HepG2 (cell line): ENCODE data around the gene CD2. TPM values are rescaled to one million over a fixed set of nuclear protein-coding genes. Genes with fewer than 3 reads are reported as not detected.

Source experiments
- ATAC-seq: fragments of 200-7000 bp; cut with Tn5 transposase; 3 replicates; pipeline ENCODE4 v1.9.1; 2020; ENCODE audit warnings: mild to moderate bottlenecking, moderate library complexity
- BruUV-seq: library from RNA; stranded (reverse); fragments of 400-500 nt; replicated peaks from 2 replicates; lab custom pipeline; 2021; lab: Mats Ljungman, UMichigan
- CTCF ChIA-PET: fragments of 300-600 bp; formaldehyde crosslinking; extraction: SDS; loops from one replicate; lab custom pipeline; 2021; ENCODE audit warnings: low total read pairs, inconsistent platforms, low intra/inter-chr PET ratio; lab: Yijun Ruan, JAX
- POLR2A ChIA-PET: fragments of 350-600 bp; sonication (Branson Sonifier 250); formaldehyde crosslinking; loops from one replicate; lab custom pipeline; 2020; ENCODE audit warnings: antibody characterized with exemption, inconsistent platforms; lab: Yijun Ruan, JAX
- DNase-seq: peaks from one replicate; pipeline ENCODE4 v3.0.0-alpha.2; 2015; ENCODE audit warnings: low spot score
- FAIRE-seq: peaks from 3 replicates; lab custom pipeline; 2011; peaks lifted over from hg19 to GRCh38; lab: Jason Lieb, UNC
- H2AFZ ChIP-seq: one replicate; pipeline ENCODE4 v1.6.1; 2011; ENCODE audit warnings: low read length, inconsistent platforms
- H3K27ac ChIP-seq: fragments of 300-600 bp; 3 replicates; pipeline ENCODE4 v1.8.0; 2011; ENCODE audit warnings: mixed run types, mild to moderate bottlenecking, mixed read lengths, low read length, inconsistent platforms; ENCODE audit not compliant: insufficient read depth; ENCODE audit errors: extremely low read length
- H3K27me3 ChIP-seq, 2 experiments: fragments of 200-600 bp in 1 of 2; 2 replicates in 1 of 2; 3 replicates in 1 of 2; pipeline versions ENCODE4 v1.6.0 to v1.8.0; 2011; ENCODE audit warnings: low read length in 2 of 2, mild to moderate bottlenecking in 2 of 2, moderate library complexity in 2 of 2, inconsistent platforms in 1 of 2; ENCODE audit not compliant: insufficient read depth in 2 of 2, control insufficient read depth in 1 of 2
- H3K36me3 ChIP-seq, 2 experiments: fragments of 200-600 bp in 1 of 2; replicated peaks in 1 of 2; 2 replicates in 1 of 2; 3 replicates in 1 of 2; pipeline versions ENCODE4 v1.5.1 to v1.8.0; 2011; ENCODE audit warnings: low read length in 2 of 2, inconsistent platforms in 1 of 2; ENCODE audit not compliant: insufficient read depth in 2 of 2, control insufficient read depth in 1 of 2
- H3K4me1 ChIP-seq: 2 replicates; pipeline ENCODE4 v1.5.1; 2012; ENCODE audit warnings: low read length, inconsistent platforms; ENCODE audit not compliant: insufficient read depth
- H3K4me2 ChIP-seq: 2 replicates; pipeline ENCODE4 v1.6.0; 2011; ENCODE audit warnings: low read depth, low read length, inconsistent platforms
- H3K4me3 ChIP-seq, 3 experiments: fragments of 200-600 bp in 1 of 3; sonication (generic), shearing (Covaris generic) in 1 of 3; replicated peaks in 1 of 3; 2 replicates each; pipeline ENCODE4 v1.5.1; 2011 to 2016; ENCODE audit warnings: low read length in 3 of 3, inconsistent platforms in 2 of 3, low read depth in 2 of 3, mild to moderate bottlenecking in 2 of 3, control low read depth in 1 of 3, mixed read lengths in 1 of 3; ENCODE audit not compliant: insufficient read depth in 1 of 3
- H3K79me2 ChIP-seq: one replicate; pipeline ENCODE4 v1.6.1; 2011; ENCODE audit warnings: low read length, inconsistent platforms; ENCODE audit not compliant: insufficient read depth
- H3K9ac ChIP-seq: 2 replicates; pipeline ENCODE4 v1.6.0; 2011; ENCODE audit warnings: mild to moderate bottlenecking, low read depth, low read length, inconsistent platforms; ENCODE audit not compliant: insufficient read depth
- H3K9me3 ChIP-seq: 2 replicates; pipeline ENCODE4 v1.5.1; 2012; ENCODE audit warnings: mild to moderate bottlenecking, low read length
- H4K20me1 ChIP-seq: 2 replicates; pipeline ENCODE4 v1.6.0; 2011; ENCODE audit warnings: inconsistent platforms, mild to moderate bottlenecking, low read length, moderate library complexity; ENCODE audit not compliant: insufficient read depth
- CCDC6 ChIP-seq: sonication (generic); formaldehyde crosslinking; IDR thresholded peaks from 2 replicates; pipeline ENCODE4 v1.8.1; 2022; ENCODE audit warnings: mild to moderate bottlenecking, missing genetic modification reagents, moderate library complexity
- CHD4 ChIP-seq: fragments of 200-600 bp; sonication (generic); IDR thresholded peaks from 2 replicates; pipeline ENCODE4 v1.7.0; 2017; ENCODE audit warnings: mild to moderate bottlenecking, low read length, borderline replicate concordance
- DRAP1 ChIP-seq: IDR thresholded peaks from 2 replicates; pipeline ENCODE4 v1.6.1; 2016; ENCODE audit warnings: missing genetic modification reagents, missing compliant biosample characterization
- ETV6 ChIP-seq: sonication (generic); formaldehyde crosslinking; conservative IDR thresholded peaks from 2 replicates; pipeline ENCODE4 v1.4.0; 2020; ENCODE audit warnings: missing genetic modification reagents
- NCOA5 ChIP-seq: sonication (generic); formaldehyde crosslinking; IDR thresholded peaks from 2 replicates; pipeline ENCODE4 v1.4.0; 2020; ENCODE audit warnings: missing genetic modification reagents
- ZBTB37 ChIP-seq: sonication (generic); formaldehyde crosslinking; IDR thresholded peaks from 2 replicates; pipeline ENCODE4 v1.4.0; 2020; ENCODE audit warnings: mild to moderate bottlenecking, missing genetic modification reagents
- ZNF577 ChIP-seq: sonication (generic); formaldehyde crosslinking; IDR thresholded peaks from 2 replicates; pipeline ENCODE4 v1.4.0; 2020; ENCODE audit warnings: mild to moderate bottlenecking, low read depth, missing genetic modification reagents, borderline replicate concordance
- ZNF674 ChIP-seq: sonication (generic); formaldehyde crosslinking; IDR thresholded peaks from 2 replicates; pipeline ENCODE4 v1.5.0; 2020; ENCODE audit warnings: low read depth, mild to moderate bottlenecking, missing genetic modification reagents
- WGBS: methylation state at CpG from one replicate; pipeline ENCODE4 v1.1.6; 2017; ENCODE audit warnings: low lambda C conversion rate; 5-methylcytosine and 5-hydroxymethylcytosine counted together
- in situ Hi-C: cut with HindIII; loops from 2 replicates; pipeline ENCODE4 v1.10.0; 2017; ENCODE audit warnings: low pct_unique_long_range_greater_than_20kb; ENCODE audit not compliant: extremely low pct_ligation_motif_present
- intact Hi-C: fragments of 100-400 bp; cut with micrococcal nuclease; formaldehyde crosslinking; loops from one replicate; pipeline ENCODE4 v1.10.0; 2022; ENCODE audit not compliant: unreplicated experiment
- polyA plus RNA-seq, 8 experiments: library from polyadenylated mRNA; depleted of rRNA in 3 of 8; stranded (reverse) in 7 of 8; unstranded in 1 of 8; fragments of >200 nt; fragmentation: Illumina TruSeq in 4 of 8; extraction: Trizol in 4 of 8; gene quantifications; 2 replicates each; pipeline versions ENCODE4 v1.2.1 to v1.2.3, GENCODE V29; 2011 to 2016; ENCODE audit warnings: low read depth in 4 of 8, missing spikeins in 1 of 8, mixed read lengths in 1 of 8; ENCODE audit not compliant: insufficient read depth in 1 of 8
- total RNA-seq, 5 experiments: library from RNA; depleted of rRNA; stranded (reverse); fragments of >200 nt; fragmentation: Illumina TruSeq; extraction: Trizol; gene quantifications; 2 replicates each; pipeline ENCODE4 v1.2.3, GENCODE V29; 2016; ENCODE audit warnings: low read depth in 1 of 5
- TF ChIP-seq, protein P1 (sequence below): sonication (generic); formaldehyde crosslinking; IDR thresholded peaks from 2 replicates; pipeline ENCODE4 v1.9.0; 2022; ENCODE audit warnings: low read depth, missing genetic modification reagents
- TF ChIP-seq, protein P2 (sequence below): IDR thresholded peaks from 2 replicates; pipeline ENCODE4 v1.6.1; 2016; ENCODE audit warnings: mild to moderate bottlenecking
- TF ChIP-seq, protein P3 (sequence below): sonication (generic); formaldehyde crosslinking; IDR thresholded peaks from 2 replicates; pipeline ENCODE4 v1.8.0; 2022; ENCODE audit warnings: mild to moderate bottlenecking, missing genetic modification reagents, moderate library complexity
- TF ChIP-seq, protein P4 (sequence below): sonication (generic); formaldehyde crosslinking; conservative IDR thresholded peaks from 2 replicates; pipeline ENCODE4 v1.8.0; 2022; ENCODE audit warnings: low read depth, missing genetic modification reagents

CD2 gene
- total and polyA plus RNA-seq, 2 of the 13 experiments (the other 11 are each of a cell fraction or from before 2014, with no cell fraction given), result not detected

DNA sequence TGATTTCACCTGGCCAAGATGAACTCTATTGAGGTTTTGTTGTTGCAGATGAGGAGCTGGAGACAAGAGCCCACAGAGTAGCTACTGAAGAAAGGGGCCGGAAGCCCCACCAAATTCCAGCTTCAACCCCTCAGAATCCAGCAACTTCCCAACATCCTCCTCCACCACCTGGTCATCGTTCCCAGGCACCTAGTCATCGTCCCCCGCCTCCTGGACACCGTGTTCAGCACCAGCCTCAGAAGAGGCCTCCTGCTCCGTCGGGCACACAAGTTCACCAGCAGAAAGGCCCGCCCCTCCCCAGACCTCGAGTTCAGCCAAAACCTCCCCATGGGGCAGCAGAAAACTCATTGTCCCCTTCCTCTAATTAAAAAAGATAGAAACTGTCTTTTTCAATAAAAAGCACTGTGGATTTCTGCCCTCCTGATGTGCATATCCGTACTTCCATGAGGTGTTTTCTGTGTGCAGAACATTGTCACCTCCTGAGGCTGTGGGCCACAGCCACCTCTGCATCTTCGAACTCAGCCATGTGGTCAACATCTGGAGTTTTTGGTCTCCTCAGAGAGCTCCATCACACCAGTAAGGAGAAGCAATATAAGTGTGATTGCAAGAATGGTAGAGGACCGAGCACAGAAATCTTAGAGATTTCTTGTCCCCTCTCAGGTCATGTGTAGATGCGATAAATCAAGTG is 14.3 kb downstream of the CD2 start:
- Histone ChIP-seq H3K4me3 (no peak overlapping the region), H3K4me1 (peaks cover 5% of the 10 kb centered on the region), H3K36me3 (no peaks in the 10 kb centered on the region), H3K4me2 (no peak overlapping the region), H3K27me3 (peaks cover 0 to 4% of the 10 kb centered on the region in 2 experiments; a peak in 2 of 5 replicates), H4K20me1 (no peaks in the 10 kb centered on the region), H3K79me2 (no peaks in the 10 kb centered on the region), H3K9me3 (no peaks in the 10 kb centered on the region), H3K9ac (no peak overlapping the region), H2AFZ (no peak overlapping the region), H3K27ac (no peak overlapping the region)
- no TSS peak for BruUV-seq
- TF ChIP-seq DRAP1 (CRISPR knock-in tag), result no peak
- TF ChIP-seq, protein P1, sequence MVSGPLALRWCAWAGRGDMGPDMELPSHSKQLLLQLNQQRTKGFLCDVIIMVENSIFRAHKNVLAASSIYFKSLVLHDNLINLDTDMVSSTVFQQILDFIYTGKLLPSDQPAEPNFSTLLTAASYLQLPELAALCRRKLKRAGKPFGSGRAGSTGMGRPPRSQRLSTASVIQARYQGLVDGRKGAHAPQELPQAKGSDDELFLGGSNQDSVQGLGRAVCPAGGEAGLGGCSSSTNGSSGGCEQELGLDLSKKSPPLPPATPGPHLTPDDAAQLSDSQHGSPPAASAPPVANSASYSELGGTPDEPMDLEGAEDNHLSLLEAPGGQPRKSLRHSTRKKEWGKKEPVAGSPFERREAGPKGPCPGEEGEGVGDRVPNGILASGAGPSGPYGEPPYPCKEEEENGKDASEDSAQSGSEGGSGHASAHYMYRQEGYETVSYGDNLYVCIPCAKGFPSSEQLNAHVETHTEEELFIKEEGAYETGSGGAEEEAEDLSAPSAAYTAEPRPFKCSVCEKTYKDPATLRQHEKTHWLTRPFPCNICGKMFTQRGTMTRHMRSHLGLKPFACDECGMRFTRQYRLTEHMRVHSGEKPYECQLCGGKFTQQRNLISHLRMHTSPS (CRISPR knock-in tag), result no peak
- TF ChIP-seq, protein P2, sequence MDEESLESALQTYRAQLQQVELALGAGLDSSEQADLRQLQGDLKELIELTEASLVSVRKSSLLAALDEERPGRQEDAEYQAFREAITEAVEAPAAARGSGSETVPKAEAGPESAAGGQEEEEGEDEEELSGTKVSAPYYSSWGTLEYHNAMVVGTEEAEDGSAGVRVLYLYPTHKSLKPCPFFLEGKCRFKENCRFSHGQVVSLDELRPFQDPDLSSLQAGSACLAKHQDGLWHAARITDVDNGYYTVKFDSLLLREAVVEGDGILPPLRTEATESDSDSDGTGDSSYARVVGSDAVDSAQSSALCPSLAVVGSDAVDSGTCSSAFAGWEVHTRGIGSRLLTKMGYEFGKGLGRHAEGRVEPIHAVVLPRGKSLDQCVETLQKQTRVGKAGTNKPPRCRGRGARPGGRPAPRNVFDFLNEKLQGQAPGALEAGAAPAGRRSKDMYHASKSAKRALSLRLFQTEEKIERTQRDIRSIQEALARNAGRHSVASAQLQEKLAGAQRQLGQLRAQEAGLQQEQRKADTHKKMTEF, result no peak
- no peak for TF ChIP-seq ETV6 (CRISPR knock-in tag)
- TF ChIP-seq NCOA5, result no peak
- TF ChIP-seq CHD4, result no peak
- TF ChIP-seq ZNF674 (CRISPR knock-in tag), result no peak
- TF ChIP-seq, protein P3, sequence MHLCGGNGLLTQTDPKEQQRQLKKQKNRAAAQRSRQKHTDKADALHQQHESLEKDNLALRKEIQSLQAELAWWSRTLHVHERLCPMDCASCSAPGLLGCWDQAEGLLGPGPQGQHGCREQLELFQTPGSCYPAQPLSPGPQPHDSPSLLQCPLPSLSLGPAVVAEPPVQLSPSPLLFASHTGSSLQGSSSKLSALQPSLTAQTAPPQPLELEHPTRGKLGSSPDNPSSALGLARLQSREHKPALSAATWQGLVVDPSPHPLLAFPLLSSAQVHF (CRISPR knock-in tag), result no peak
- no peak for TF ChIP-seq ZBTB37 (CRISPR knock-in tag)
- TF ChIP-seq CCDC6, result no peak
- no peak for TF ChIP-seq ZNF577 (CRISPR knock-in tag)
- TF ChIP-seq, protein P4, sequence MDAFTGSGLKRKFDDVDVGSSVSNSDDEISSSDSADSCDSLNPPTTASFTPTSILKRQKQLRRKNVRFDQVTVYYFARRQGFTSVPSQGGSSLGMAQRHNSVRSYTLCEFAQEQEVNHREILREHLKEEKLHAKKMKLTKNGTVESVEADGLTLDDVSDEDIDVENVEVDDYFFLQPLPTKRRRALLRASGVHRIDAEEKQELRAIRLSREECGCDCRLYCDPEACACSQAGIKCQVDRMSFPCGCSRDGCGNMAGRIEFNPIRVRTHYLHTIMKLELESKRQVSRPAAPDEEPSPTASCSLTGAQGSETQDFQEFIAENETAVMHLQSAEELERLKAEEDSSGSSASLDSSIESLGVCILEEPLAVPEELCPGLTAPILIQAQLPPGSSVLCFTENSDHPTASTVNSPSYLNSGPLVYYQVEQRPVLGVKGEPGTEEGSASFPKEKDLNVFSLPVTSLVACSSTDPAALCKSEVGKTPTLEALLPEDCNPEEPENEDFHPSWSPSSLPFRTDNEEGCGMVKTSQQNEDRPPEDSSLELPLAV (CRISPR knock-in tag), result no peak
- FAIRE-seq, result no peak
- no peak for ATAC-seq
- intact Hi-C loops (no loop called here), in situ Hi-C loops (no loop called here)
- no peak for DNase-seq
- ChIA-PET CTCF (no interaction called here), POLR2A (no interaction called here)
- 39% methylated on average over 9 of the region's 13 CpGs for WGBS
